RCC 7860 (cell line): ENCODE data around the gene ODF4.
"Not testable (repeated sequence)": the region's sequence is repeated elsewhere in the genome, so short reads cannot be mapped to it uniquely, and the experiment has no call there.

Experiments used
- DNase-seq: peaks from one replicate; pipeline ENCODE4 v3.0.0-alpha.2; 2015; ENCODE audit warnings: low spot score
- FAIRE-seq: peaks from 2 replicates; lab custom pipeline; 2012; peaks lifted over from hg19 to GRCh38; lab: Jason Lieb, UNC

Gene ODF4

GRCh38 chr17:8392674-8393469 is 53.2 kb downstream of the ODF4 start:
- DNase-seq, result no peak
- FAIRE-seq, result no peak

DNA sequence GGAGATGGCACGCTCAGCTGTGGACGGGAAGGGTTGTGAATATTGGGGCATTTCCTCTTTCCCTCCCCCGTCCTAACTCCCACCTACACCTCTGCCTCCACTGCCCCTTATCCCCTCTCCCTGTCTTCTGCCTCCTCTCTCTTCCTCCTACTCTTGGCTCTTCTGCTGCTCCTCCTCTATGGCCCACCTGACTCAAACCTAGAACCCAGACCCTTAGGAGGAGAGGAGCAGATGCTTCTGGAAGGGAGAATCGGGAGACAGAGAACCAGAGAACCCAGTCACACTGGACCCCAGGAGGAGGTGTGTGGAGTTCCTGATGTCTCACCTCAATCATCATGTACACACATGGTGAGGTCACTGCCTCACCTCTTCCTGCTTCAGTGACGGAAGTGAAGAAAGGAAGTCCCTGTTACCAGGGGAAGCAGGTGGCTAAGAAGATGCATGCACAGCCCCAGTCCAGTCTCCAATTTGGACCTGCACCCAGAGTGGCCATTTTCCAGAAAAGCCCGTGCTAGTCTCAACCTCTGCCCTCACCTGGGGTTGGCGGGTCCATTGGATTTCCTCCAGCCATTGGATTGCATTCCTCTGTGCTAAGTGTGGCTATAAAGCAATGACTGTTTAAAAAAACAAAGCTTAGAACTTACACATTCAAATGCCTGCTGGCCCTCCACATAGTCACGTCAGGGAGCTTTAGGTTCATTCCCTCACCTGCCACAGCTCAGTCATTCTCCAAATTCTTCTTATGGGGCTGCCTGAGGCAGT is 54.0 kb downstream of the ODF4 start:
- FAIRE-seq (no peak), DNase-seq (no peak)

- FAIRE-seq, DNase-seq: not testable (repeated sequence)
These were observed 54.9 kb downstream of the ODF4 start for GRCh38 chr17:8394497-8394896.
